GF-D8 (cell line): ENCODE measurements around the gene SPATA31E1.
"Not testable (repeated sequence)": the region's sequence is repeated elsewhere in the genome, so short reads cannot be mapped to it uniquely, and the experiment has no call there.

Source experiments
- DNase-seq: peaks from one replicate; lab custom pipeline; 2025; lab: John Stamatoyannopoulos, UW

The SPATA31E1 gene

DNA sequence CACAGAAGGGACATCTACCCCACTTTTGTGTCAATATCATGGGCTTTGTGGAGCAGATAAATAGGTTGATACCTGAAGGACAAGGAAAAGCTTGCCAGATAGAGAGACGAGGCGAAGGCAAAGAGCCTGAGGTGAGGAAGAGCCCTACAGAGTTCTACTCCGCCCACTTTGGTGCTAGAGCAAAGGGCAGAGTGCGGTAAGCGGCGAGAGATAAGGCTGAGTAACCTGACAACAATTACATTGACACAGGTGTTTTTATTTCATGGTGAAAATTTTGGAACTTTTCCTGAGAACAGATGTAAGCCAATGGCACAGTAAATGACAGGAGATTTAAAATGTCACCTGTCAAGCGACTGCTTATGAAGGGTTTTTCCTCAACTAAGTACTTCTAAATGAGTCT, 51.8 kb downstream of the SPATA31E1 start:
- not testable (repeated sequence) for DNase-seq

DNA sequence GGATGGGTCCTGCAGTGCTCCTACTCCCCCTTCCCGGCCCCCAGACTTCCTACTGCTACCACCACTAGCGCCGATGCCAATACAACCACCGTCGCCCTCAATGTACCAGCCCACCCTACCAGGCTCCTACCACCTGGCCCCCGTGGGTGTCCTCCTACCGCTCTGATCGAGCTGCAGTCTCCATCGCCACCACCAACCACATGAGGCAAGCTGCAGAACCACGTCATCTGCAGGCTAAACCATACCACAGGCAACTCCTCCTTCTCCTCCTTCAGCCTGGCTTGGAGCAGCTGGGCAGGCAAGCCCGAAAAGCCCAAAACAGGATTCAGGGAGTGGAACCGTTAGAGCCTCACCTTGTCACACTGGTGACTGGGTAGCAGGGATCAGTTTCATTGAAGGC, 54.7 kb downstream of the SPATA31E1 start:
- not testable (repeated sequence) for DNase-seq

DNA sequence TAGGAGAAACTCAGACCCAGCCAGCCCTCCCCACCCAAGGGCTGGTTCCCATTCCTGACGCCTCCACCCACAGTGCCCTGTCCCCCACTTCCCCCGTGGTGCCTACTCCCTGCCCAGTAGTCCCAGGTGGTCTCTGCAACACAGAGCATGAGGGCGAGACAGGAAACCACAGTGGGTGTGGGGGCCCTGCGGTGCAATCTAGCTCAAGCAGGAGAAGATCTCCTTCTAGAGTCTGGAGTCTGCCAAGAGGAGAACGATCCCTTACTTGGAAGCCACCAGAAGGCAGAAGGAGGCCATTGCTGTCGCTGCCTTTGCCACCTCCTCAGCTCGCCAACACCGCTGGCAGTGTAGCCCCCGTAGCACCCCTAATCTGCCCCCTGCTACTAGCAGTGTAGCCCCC, 55.2 kb downstream of the SPATA31E1 start:
- DNase-seq = not testable (repeated sequence)

DNA sequence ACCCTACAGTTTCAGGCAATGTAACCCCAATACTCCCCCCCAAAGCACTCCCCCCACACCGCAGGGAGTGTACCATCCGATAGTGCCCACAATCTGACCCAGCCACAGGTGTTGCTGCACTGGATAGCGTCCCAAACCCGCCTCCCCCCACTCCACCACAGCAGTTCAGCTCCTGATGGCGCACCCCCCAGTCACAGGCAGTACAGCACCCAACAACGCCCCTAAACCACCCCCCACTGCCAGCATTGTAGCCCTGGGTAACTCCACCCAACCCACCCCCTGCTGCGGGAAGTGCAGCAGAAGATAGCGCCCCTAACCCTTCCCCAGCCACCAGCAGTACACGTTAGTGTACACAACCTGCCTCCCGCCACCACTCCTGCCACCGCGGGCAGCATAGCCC, 55.7 kb downstream of the SPATA31E1 start:
- DNase-seq = not testable (repeated sequence)
